HG03175 (cell line): ENCODE data around the gene AHCY.
A peak's percentile ranks its signal among the peaks of the same experiment; 100 is the strongest.
"Not testable (repeated sequence)": the region's sequence is repeated elsewhere in the genome, so short reads cannot be mapped to it uniquely, and the experiment has no call there.

Experiments used
- ATAC-seq: cut with Tn5 transposase; IDR thresholded peaks from one replicate; pipeline ENCODE4 v1.9.1; 2021; ENCODE audit warnings: mild to moderate bottlenecking, moderate library complexity; ENCODE audit not compliant: unreplicated experiment

The AHCY gene

GRCh38 chr20:34302723-34303533, at the start of gene AHCY:
AHCY (minus strand) TSS chr20:34303355; CDS start chr20:34303270, 85 bp downstream.
- peak; percentile 91 for ATAC-seq

DNA sequence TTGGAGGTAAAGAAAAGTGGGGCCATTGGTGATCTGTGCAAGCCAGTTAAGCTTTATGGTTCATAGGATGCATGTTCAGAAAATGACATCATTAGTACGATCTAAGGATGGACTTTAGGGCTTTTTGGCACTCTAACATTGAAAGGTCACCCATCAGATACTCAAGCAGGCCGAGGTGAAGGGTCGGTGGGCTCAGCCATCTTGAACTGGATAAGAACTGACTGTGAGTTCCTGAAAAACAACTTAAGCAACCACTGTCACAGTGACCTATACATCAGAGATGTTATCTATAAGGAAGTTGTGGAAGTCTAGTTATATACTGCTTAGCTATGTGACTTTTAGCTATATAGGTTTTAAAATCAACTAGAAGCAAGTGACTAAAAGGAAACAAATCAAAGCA, 46.9 kb upstream of the AHCY start:
- ATAC-seq, result no peak

DNA sequence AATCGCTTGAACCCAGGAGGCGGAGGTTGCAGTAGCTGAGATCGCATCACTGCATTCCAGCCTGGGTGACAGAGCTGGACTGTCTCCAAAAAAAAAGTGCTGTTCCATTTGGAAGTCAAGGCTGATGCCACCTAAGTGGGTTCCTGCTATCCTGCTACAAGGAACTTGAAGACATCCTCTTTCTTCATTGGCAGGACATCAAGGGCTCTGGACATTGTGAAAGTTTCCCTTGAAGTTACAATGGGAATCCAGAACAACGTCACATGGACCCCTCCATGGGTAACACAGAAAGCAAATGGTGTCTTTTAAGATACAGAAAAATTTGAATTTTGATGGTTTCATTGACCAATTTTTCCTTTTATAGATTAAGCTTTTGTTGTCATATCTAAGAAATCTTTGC, 44.4 kb upstream of the AHCY start:
- no peak for ATAC-seq

DNA sequence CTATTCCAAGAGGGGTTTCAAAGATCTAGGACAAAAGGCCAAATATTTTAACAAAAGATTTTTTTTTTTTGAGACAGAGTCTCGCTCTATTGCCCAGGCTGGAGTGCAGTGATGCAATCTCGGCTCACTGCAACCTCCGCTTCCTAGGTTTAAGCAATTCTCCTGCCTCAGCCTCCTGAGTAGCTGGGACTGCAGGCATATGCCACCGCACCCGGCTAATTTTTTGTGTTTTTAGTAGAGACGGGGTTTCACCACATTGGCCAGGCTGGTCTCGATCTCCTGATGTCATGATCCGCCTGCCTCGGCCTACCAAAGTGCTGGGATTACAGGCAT, 43.3 kb upstream of the AHCY start:
- ATAC-seq, result not testable (repeated sequence)

DNA sequence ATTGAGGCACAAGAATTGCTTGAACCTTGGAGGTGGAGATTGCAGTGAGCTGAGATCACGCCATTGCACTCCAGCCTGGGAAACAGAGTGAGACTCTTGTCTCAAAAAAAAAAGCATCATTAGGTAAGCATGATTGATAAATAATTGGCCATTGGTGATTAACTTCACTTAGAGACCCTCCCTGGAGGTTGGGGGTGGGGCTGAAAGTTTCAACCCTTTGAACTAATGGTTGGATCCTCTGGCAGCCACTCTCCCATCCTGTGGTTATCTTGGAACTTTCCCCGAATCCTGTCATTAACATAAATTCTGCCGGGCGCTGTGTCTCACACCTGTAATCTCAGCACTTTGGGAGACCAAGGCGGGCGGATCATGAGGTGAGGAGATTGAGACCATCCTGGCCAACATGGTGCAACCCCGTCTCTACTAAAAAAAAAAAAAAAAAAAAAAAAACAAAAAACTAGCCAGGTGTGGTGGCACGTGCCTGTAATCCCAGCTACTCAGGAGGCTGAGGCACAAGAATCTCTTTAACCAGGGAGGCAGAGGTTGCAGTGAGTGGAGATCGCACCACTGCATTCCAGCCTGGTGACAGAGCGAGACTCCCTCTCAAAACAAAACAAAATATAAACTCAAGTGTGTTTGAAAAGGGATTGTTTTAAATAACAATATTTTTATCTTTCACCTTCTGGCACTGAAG, 42.8 kb upstream of the AHCY start:
- not testable (repeated sequence) for ATAC-seq

GRCh38 chr20:34345402-34345736, 42.2 kb upstream of the AHCY start:
- ATAC-seq, result no peak

GRCh38 chr20:34344238-34344637, 41.1 kb upstream of the AHCY start:
- no peak for ATAC-seq

DNA sequence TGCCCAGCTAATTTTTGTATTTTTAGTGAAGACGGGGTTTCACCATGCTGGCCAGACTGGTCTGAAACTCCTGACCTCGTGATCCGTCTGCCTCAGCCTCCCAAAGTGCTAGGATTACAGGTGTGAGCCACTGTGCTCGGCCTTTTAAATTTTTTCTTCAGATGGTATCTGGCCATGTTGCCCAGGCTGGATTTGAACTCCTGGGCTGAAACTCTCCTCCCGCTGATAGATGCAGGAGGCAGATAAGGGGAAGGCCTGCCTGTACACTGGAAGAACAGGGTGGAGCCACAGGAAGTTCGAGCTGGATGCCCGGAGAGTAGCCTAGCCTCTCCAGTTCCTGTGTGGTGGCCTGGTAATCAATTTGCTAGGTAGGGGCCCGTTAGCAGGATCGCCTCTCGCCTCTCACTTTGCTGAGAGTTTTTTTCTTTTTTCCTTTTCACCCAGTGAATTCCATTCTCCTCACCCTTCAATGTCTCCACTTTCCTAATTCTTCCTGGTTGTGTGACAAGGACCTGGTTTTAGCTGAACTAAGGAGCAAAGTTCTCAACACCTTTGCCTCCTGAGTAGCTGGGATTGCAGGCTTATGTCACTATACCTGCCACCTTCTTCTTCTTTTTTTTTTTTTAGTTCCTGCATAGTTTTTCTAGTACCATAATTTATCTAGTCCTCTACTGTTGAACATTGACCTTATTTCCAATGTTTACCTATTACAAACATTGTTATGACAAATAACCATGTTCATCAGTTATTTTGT, 40.5 kb upstream of the AHCY start:
- ATAC-seq, result no peak

DNA sequence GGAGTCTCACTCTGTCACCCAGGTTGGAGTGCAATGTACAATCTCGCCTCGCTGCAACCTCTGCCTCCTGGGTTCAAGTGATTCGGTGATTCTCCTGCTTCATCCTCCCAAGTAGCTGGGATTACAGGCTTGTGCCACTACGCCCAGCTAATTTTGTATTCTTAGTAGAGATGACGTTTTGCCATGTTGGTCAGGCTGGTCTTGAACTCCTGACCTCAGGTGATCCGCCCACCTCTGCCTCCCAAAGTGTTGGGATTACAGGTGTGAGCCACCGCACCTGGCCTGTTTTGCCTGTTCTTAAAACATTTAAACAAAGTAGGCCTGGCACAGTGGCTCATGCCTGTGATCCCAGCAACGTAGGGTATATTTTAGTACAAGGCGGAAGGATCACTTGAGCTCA, 38.0 kb upstream of the AHCY start:
- not testable (repeated sequence) for ATAC-seq

DNA sequence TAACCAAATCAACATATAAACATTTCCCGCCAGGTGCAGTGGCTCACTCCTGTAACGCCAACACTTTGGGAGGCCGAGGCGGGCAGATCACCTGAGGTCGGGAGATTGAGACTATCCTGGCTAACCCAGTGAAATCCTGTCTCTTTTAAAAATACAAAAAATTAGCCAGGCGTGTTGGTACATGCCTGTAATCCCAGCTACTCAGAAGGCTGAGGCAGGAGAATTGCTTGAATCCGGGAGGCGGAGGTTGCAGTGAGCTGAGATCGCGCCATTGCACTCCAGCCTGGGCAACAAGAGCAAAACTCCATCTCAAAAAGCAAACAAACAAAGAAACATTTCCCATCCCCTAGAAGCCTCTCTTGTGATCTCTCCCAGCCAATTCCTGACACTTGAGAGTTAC, 37.6 kb upstream of the AHCY start:
- ATAC-seq, result not testable (repeated sequence)

GRCh38 chr20:34337982-34338726, 35.0 kb upstream of the AHCY start:
- ATAC-seq, result peak; percentile 72

GRCh38 chr20:34337544-34337943, 34.4 kb upstream of the AHCY start:
- ATAC-seq, result no peak

- ATAC-seq, result no peak
Measured at GRCh38 chr20:34334654-34335407, 31.7 kb upstream of the AHCY start.

- ATAC-seq, result no peak
Measured at GRCh38 chr20:34333786-34334185, 30.6 kb upstream of the AHCY start.

- ATAC-seq, result no peak
Measured at GRCh38 chr20:34332262-34332920, 29.2 kb upstream of the AHCY start.

- no peak for ATAC-seq
Measured at GRCh38 chr20:34331838-34332237, 28.7 kb upstream of the AHCY start.

- not testable (repeated sequence) for ATAC-seq
Measured at GRCh38 chr20:34330861-34331544, 27.8 kb upstream of the AHCY start.

- ATAC-seq, result no peak
Measured at GRCh38 chr20:34328928-34329677, 25.9 kb upstream of the AHCY start.

DNA sequence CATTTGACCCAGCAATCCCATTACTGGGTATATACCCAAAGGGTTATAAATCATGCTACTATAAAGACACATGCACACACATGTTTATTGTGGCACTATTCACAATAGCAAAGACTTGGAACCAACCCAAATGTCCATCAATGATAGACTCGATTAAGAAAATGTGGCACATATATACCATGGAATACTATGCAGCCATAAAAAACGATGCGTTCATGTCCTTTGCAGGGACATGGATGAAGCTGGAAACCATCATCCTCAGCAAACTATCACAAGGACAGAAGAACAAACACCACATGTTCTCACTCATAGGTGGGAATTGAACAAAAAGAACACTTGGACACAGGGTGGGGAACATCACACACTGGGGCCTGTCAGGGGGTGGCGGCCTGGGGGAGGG, 25.1 kb upstream of the AHCY start:
- ATAC-seq, result not testable (repeated sequence)
